ENCODE results near the gene SLC6A3.

GRCh38 chr5:1406681-1407640, 38.3 kb downstream of the SLC6A3 start:
- TF ChIP-seq ATF3 (CRISPR knock-in tag; conservative IDR thresholded peaks at IDR 0.05) (no peak), NR1H2 (CRISPR knock-in tag; IDR thresholded peaks at IDR 0.05) (no peak)
